ENCODE results near the gene PNMA3. TPM values are rescaled to one million over a fixed set of nuclear protein-coding genes. Genes with fewer than 3 reads are reported as not detected.
"Not testable (repeated sequence)": the region's sequence is repeated elsewhere in the genome, so short reads cannot be mapped to it uniquely, and the experiment has no call there.

PNMA3 gene
- total RNA-seq: 1 to 10 TPM in 1 of 2 donors, under 1 TPM in 1; 0.63 to 2.6 TPM

DNA sequence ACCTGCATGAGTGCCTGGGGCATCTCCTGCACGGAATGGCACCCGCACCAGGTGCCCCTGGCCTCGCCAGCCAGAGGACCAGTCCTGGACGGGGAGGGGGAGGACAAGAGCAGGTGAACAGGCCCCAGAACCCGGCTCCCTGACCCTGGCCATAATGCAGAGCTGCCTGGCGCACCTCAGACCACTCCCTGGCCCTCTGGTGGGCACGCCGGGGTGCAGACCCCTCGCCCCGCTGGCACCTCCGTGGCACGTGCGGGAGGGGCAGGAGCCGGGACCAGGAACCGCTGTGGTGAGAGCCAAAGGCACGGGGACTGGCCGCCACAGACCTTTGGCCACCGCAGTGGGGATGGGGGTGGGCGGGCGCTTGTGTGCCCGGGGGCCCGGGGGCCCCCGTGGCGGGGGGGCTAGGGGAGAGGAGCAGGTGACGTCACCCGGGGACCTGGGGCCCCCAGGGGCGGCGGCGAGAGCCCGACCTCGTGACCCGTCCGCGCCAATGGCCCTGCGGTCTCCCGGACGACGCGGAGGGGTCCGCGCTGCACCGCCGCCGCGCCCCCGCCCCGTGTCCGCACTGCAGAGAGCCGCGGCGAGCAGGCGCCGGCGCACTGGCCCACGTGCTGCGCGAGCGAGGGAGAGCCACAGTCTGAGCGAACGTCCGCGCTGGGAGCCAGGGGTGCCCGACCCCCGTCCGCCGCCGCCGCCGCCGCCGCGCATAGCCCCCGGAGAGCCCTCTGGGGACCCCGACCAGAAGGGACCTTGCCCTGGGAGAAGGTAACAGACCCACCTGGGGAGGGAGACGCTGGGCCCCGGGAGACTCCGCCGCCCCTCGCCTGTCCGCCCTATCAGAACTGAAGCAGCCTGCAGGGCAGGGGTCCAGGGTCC lies at the start of gene PNMA3:
PNMA3 (plus strand) TSS at position 600 of the 879 bp plus-strand sequence. CDS start 586 bp downstream, outside the sequence.
- Histone ChIP-seq H3K27me3 (no peaks in the 10 kb centered on the region), H3K4me1 (peaks cover 0 to 7% of the 10 kb centered on the region in 2 donors)
- TF ChIP-seq, protein P1, sequence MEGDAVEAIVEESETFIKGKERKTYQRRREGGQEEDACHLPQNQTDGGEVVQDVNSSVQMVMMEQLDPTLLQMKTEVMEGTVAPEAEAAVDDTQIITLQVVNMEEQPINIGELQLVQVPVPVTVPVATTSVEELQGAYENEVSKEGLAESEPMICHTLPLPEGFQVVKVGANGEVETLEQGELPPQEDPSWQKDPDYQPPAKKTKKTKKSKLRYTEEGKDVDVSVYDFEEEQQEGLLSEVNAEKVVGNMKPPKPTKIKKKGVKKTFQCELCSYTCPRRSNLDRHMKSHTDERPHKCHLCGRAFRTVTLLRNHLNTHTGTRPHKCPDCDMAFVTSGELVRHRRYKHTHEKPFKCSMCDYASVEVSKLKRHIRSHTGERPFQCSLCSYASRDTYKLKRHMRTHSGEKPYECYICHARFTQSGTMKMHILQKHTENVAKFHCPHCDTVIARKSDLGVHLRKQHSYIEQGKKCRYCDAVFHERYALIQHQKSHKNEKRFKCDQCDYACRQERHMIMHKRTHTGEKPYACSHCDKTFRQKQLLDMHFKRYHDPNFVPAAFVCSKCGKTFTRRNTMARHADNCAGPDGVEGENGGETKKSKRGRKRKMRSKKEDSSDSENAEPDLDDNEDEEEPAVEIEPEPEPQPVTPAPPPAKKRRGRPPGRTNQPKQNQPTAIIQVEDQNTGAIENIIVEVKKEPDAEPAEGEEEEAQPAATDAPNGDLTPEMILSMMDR (IDR thresholded peaks at IDR 0.05): no peak

GRCh38 chrX:153017174-153017573 lies 39.1 kb upstream of the PNMA3 start:
- H3K27me3 ChIP-seq; H3K36me3 ChIP-seq; H3K4me1 ChIP-seq; H3K4me3 ChIP-seq; H3K9me3 ChIP-seq; H3K27ac ChIP-seq; DNase-seq (ENCODE audit: low spot score): not testable (repeated sequence)

More for the DNA sequence above, at the start of gene PNMA3:
- DNase-seq (ENCODE audit: low spot score): no peak
- H3K27ac ChIP-seq: no peak within 1 kb of the TSS
- no peaks in the 10 kb centered on the region for H3K9me3 ChIP-seq
- H3K36me3 ChIP-seq: no peaks in the 10 kb centered on the region
- H3K4me3 ChIP-seq: peak within 1 kb of the TSS in 1 of 2 donors; percentile 33

DNA sequence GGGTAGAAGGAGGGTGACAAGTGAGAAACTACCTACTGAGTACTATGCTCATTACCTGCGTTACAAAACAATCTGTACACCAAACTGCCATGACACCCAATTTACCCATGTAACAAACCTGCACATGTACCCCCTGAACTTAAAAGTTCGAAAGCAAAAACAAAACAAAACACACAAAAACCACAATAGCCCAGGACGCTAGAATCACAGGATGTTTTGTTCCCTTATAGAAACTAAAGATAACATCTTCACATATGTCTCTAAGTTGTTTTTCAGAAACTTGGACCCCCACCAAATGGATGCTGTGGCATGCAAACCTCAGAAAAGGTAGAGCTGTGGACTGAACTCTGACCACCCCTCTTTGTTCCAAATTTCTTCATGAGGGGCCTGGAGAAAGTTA lies 37.1 kb upstream of the PNMA3 start:
- H3K4me1 ChIP-seq: no peaks in the 10 kb centered on the region
- H3K4me3 ChIP-seq: no peak overlapping the region
- DNase-seq (ENCODE audit: low spot score): no peak
- H3K27me3 ChIP-seq: peaks cover 0 to 4% of the 10 kb centered on the region in 2 donors
- TF ChIP-seq, protein P1 (IDR thresholded peaks at IDR 0.05): no peak
- peaks cover 0 to 6% of the 10 kb centered on the region in 2 donors for H3K9me3 ChIP-seq
- no peaks in the 10 kb centered on the region for H3K36me3 ChIP-seq
- H3K27ac ChIP-seq: no peak overlapping the region

- H3K36me3 ChIP-seq, H3K9me3 ChIP-seq, H3K4me1 ChIP-seq: not testable (repeated sequence)
Observed at GRCh38 chrX:153026501-153026900, 29.8 kb upstream of the PNMA3 start.

GRCh38 chrX:153028487-153028886 lies 27.8 kb upstream of the PNMA3 start:
- H3K27me3 ChIP-seq; H3K4me1 ChIP-seq; DNase-seq (ENCODE audit: low spot score); H3K36me3 ChIP-seq; H3K9me3 ChIP-seq; H3K4me3 ChIP-seq; H3K27ac ChIP-seq: not testable (repeated sequence)

More at GRCh38 chrX:153026501-153026900, 29.8 kb upstream of the PNMA3 start:
- H3K27me3 ChIP-seq; H3K27ac ChIP-seq; H3K4me3 ChIP-seq; DNase-seq (ENCODE audit: low spot score): not testable (repeated sequence)

GRCh38 chrX:153029162-153029561 lies 27.1 kb upstream of the PNMA3 start:
- H3K27me3 ChIP-seq: no peaks in the 10 kb centered on the region
- no peak for DNase-seq (ENCODE audit: low spot score)
- no peaks in the 10 kb centered on the region for H3K9me3 ChIP-seq
- H3K27ac ChIP-seq: no peak overlapping the region
- H3K4me3 ChIP-seq: no peak overlapping the region
- no peaks in the 10 kb centered on the region for H3K36me3 ChIP-seq
- TF ChIP-seq, protein P1 (IDR thresholded peaks at IDR 0.05): no peak
- no peaks in the 10 kb centered on the region for H3K4me1 ChIP-seq

- H3K9me3 ChIP-seq: no peaks in the 10 kb centered on the region
- no peaks in the 10 kb centered on the region for H3K4me1 ChIP-seq
- DNase-seq (ENCODE audit: low spot score): no peak
- no peaks in the 10 kb centered on the region for H3K27me3 ChIP-seq
- TF ChIP-seq, protein P1 (IDR thresholded peaks at IDR 0.05): no peak
- H3K36me3 ChIP-seq: no peaks in the 10 kb centered on the region
- H3K27ac ChIP-seq: no peak overlapping the region
- no peak overlapping the region for H3K4me3 ChIP-seq
Observed at GRCh38 chrX:153029875-153030274, 26.4 kb upstream of the PNMA3 start.

Data from right atrium auricular region (tissue), 2 donors.